Globus pallidus (tissue), 1 donor: Measurements from ENCODE around the gene SPTSSB.
A peak's percentile ranks its signal among the peaks of the same experiment; 100 is the strongest.

Experiments
- DNase-seq: peaks from one replicate; pipeline ENCODE4 v3.0.0-alpha.2; 2015; ENCODE audit warnings: low spot score

SPTSSB gene

GRCh38 chr3:161339517-161340500 lies 31.5 kb downstream of the SPTSSB start:
- DNase-seq, result no peak

- no peak for DNase-seq
These were observed 34.0 kb downstream of the SPTSSB start for GRCh38 chr3:161337311-161337710.

GRCh38 chr3:161336661-161337060 lies 34.7 kb downstream of the SPTSSB start:
- no peak for DNase-seq

GRCh38 chr3:161333696-161334095 lies 37.6 kb downstream of the SPTSSB start:
- peak; percentile 2 for DNase-seq

GRCh38 chr3:161332792-161333191 lies 38.5 kb downstream of the SPTSSB start:
- no peak for DNase-seq

GRCh38 chr3:161325059-161325458 lies 46.3 kb downstream of the SPTSSB start:
- DNase-seq, result no peak

- no peak for DNase-seq
These were observed 47.2 kb downstream of the SPTSSB start for GRCh38 chr3:161323926-161324621.

GRCh38 chr3:161322781-161323568 lies 48.3 kb downstream of the SPTSSB start:
- DNase-seq, result no peak

GRCh38 chr3:161320837-161321236 lies 50.5 kb downstream of the SPTSSB start:
- DNase-seq, result no peak

- no peak for DNase-seq
These were observed 51.5 kb downstream of the SPTSSB start for GRCh38 chr3:161319867-161320266.

GRCh38 chr3:161317077-161317476 lies 54.2 kb downstream of the SPTSSB start:
- DNase-seq, result no peak

GRCh38 chr3:161316006-161316689 lies 55.2 kb downstream of the SPTSSB start:
- no peak for DNase-seq

- no peak for DNase-seq
These were observed 56.4 kb downstream of the SPTSSB start for GRCh38 chr3:161314836-161315395.

GRCh38 chr3:161310649-161311423 lies 60.5 kb downstream of the SPTSSB start:
- DNase-seq, result no peak

- DNase-seq, result no peak
These were observed 66.0 kb downstream of the SPTSSB start for GRCh38 chr3:161305095-161305991.

GRCh38 chr3:161296814-161297213 lies 74.5 kb downstream of the SPTSSB start:
- DNase-seq, result no peak

GRCh38 chr3:161295325-161295724 lies 76.0 kb downstream of the SPTSSB start:
- no peak for DNase-seq
